HCT116 (cell line): ENCODE data around the gene ATP6V1E1.

Experiments used
- CBX3 ChIP-seq: IDR thresholded peaks from 2 replicates; pipeline ENCODE4 v1.6.1; 2012; ENCODE audit warnings: low read depth
- ELF1 ChIP-seq: IDR thresholded peaks from 2 replicates; pipeline ENCODE4 v1.6.1; 2012; ENCODE audit warnings: low read depth, borderline replicate concordance
- EZH2 ChIP-seq: fragments of 200-600 bp; sonication (generic); IDR thresholded peaks from 2 replicates; pipeline ENCODE4 v1.6.1; 2017; ENCODE audit warnings: antibody characterized with exemption, mixed run types
- FOSL1 ChIP-seq: IDR thresholded peaks from 2 replicates; pipeline ENCODE4 v1.6.1; 2012; ENCODE audit warnings: low read depth
- POLR2A ChIP-seq: IDR thresholded peaks from 2 replicates; pipeline ENCODE4 v1.7.0; 2011; ENCODE audit warnings: borderline replicate concordance; ENCODE audit not compliant: insufficient read depth, insufficient read length; ENCODE audit errors: extremely low read depth
- POLR2AphosphoS5 ChIP-seq: IDR thresholded peaks from 2 replicates; pipeline ENCODE4 v1.6.1; 2011; ENCODE audit warnings: mild to moderate bottlenecking, low read depth, low read length, moderate library complexity
- RAD21 ChIP-seq: IDR thresholded peaks from 2 replicates; pipeline ENCODE4 v1.6.1; 2012; ENCODE audit warnings: low read depth, mild to moderate bottlenecking
- SIN3A ChIP-seq: IDR thresholded peaks from 2 replicates; pipeline ENCODE4 v1.6.1; 2012; ENCODE audit warnings: low read depth
- SRF ChIP-seq: IDR thresholded peaks from 2 replicates; pipeline ENCODE4 v1.6.1; 2012; ENCODE audit warnings: low read depth
- ZFX ChIP-seq: fragments of 450-650 bp; IDR thresholded peaks from 2 replicates; pipeline ENCODE4 v1.6.1; 2017
- ZNF274 ChIP-seq: fragments of 200-500 bp; sonication (Bioruptor generic); IDR thresholded peaks from 2 replicates; pipeline ENCODE4 v1.6.1; 2014; ENCODE audit warnings: mild to moderate bottlenecking, low read depth, low read length, inconsistent platforms
- TF ChIP-seq, protein P1 (sequence below), 3 experiments: fragments of 200-600 bp in 1 of 3; sonication (generic) in 1 of 3; IDR thresholded peaks in 2 of 3; conservative IDR thresholded peaks in 1 of 3; 2 replicates each; pipeline ENCODE4 v1.5.1; 2012 to 2017; ENCODE audit warnings: low read depth in 2 of 3, low read length in 2 of 3, antibody characterized with exemption in 1 of 3, borderline replicate concordance in 1 of 3, control low read depth in 1 of 3, mild to moderate bottlenecking in 1 of 3, mixed read lengths in 1 of 3, mixed run types in 1 of 3, moderate library complexity in 1 of 3; ENCODE audit not compliant: insufficient read depth in 1 of 3
- TF ChIP-seq, protein P2 (sequence below): IDR thresholded peaks from 2 replicates; pipeline ENCODE4 v1.6.1; 2012
- TF ChIP-seq, protein P3 (sequence below): IDR thresholded peaks from 2 replicates; pipeline ENCODE4 v1.6.1; 2011; ENCODE audit warnings: mild to moderate bottlenecking, low read length, moderate library complexity; ENCODE audit not compliant: insufficient replicate concordance; ENCODE audit errors: extremely low read depth

DNA sequence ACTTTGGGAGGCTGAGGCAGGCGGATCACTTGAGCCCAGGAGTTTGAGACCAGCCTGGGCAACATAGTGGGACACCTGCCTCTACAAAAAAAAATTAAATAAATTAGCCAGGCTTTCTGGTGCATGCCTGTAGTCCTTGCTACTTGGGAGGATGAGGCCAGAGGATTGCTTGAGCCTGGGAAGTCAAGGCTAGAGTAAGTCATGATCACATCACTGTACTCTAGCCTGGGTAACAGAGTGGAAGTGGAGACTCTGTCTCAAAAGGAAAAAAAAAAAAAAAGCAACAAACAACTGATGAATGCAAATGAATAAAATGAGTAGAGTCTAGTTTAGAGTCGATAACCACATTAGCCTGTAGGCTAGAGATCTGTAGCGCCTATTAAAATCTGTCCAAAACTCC, 6.1 kb upstream of the ATP6V1E1 start:
- TF ChIP-seq ZNF274 = no peak
- no peak for TF ChIP-seq RAD21
- TF ChIP-seq, protein P1, sequence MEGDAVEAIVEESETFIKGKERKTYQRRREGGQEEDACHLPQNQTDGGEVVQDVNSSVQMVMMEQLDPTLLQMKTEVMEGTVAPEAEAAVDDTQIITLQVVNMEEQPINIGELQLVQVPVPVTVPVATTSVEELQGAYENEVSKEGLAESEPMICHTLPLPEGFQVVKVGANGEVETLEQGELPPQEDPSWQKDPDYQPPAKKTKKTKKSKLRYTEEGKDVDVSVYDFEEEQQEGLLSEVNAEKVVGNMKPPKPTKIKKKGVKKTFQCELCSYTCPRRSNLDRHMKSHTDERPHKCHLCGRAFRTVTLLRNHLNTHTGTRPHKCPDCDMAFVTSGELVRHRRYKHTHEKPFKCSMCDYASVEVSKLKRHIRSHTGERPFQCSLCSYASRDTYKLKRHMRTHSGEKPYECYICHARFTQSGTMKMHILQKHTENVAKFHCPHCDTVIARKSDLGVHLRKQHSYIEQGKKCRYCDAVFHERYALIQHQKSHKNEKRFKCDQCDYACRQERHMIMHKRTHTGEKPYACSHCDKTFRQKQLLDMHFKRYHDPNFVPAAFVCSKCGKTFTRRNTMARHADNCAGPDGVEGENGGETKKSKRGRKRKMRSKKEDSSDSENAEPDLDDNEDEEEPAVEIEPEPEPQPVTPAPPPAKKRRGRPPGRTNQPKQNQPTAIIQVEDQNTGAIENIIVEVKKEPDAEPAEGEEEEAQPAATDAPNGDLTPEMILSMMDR (IDR thresholded peaks at IDR 0.05 in 2 of 3, conservative IDR thresholded peaks at IDR 0.05 in 1 of 3; ENCODE audit: borderline replicate concordance in 1 of 3, insufficient read depth in 1 of 3, low read depth in 2 of 3, low read length in 2 of 3) = no peak
- TF ChIP-seq CBX3 = no peak
- no peak for TF ChIP-seq POLR2AphosphoS5
- TF ChIP-seq, protein P2, sequence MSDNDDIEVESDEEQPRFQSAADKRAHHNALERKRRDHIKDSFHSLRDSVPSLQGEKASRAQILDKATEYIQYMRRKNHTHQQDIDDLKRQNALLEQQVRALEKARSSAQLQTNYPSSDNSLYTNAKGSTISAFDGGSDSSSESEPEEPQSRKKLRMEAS = no peak
- no peak for TF ChIP-seq EZH2
- no peak for TF ChIP-seq FOSL1
- TF ChIP-seq ELF1 = no peak
- TF ChIP-seq, protein P3, sequence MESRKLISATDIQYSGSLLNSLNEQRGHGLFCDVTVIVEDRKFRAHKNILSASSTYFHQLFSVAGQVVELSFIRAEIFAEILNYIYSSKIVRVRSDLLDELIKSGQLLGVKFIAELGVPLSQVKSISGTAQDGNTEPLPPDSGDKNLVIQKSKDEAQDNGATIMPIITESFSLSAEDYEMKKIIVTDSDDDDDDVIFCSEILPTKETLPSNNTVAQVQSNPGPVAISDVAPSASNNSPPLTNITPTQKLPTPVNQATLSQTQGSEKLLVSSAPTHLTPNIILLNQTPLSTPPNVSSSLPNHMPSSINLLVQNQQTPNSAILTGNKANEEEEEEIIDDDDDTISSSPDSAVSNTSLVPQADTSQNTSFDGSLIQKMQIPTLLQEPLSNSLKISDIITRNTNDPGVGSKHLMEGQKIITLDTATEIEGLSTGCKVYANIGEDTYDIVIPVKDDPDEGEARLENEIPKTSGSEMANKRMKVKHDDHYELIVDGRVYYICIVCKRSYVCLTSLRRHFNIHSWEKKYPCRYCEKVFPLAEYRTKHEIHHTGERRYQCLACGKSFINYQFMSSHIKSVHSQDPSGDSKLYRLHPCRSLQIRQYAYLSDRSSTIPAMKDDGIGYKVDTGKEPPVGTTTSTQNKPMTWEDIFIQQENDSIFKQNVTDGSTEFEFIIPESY = no peak
- no peak for TF ChIP-seq ZFX
- no peak for TF ChIP-seq POLR2A
- no peak for TF ChIP-seq SIN3A
- TF ChIP-seq SRF = no peak
